ENCODE results near the gene PRKCA. TPM values are rescaled to one million over a fixed set of nuclear protein-coding genes. Genes with fewer than 3 reads are reported as not detected.
A peak's percentile ranks its signal among the peaks of the same experiment; 100 is the strongest.

PRKCA gene
- total and polyA plus RNA-seq, 3 experiments from 2014 or later: 1.8 to 74.1 (median 73.9) TPM

DNA sequence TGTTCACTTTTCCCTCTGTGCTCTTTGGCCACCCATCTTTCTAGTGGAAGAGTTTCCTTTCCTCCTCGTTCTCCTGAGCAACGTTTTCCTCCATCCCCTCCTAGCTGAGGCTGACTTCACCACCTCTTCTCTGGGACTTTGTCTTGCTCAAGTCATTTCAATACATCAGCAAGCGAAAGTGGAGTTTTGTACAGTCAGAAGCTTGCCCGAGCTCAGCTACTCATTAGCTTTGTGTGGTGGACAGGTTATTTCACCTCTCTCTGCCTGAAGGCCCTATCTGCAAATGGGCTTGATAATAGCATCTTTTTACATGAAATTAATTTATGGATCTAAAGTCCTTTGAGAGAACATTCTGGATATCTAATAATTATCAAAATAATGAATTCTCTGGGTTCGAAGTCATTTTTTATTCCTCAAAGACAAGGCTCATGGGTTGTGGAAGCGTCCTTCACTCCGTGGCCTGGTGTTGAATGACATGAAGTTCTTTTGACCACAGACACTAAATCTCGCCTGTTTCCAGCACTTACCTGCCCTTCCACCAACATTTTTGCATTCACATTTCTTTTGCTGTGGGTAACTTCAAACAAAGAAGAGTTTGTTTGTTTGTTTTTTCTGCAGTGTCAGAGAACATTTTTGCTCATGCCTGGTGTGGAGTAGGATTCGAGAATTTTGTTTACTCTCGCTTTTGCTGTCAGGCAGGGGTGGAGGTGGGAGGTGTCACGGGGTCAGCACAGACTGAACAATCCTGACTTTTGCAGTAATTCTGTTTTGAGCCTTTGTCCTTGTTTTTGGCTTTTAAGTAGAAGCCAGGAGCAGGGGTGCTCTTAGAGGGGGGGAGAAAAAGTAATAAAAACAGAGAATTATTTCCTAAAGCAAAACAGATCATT lies 377.5 kb downstream of the PRKCA start:
- Mint-ChIP-seq H3K9me3 (peaks cover 0 to 2% (median 0%) of the 10 kb centered on the region in 5 donors), H3K27ac (peak overlapping the region in 6 of 8 donors; percentile 15 to 74 (median 54)), H3K27me3 (no peaks in the 10 kb centered on the region), H3K4me1 (peaks cover 5 to 32% (median 22%) of the 10 kb centered on the region in 3 donors), H3K36me3 (peaks cover 0 to 15% (median 8%) of the 10 kb centered on the region in 3 donors), H3K4me3 (peak overlapping the region in 2 of 7 donors; percentile 6 to 32)
- no peaks in the 10 kb centered on the region for H3K27me3 ChIP-seq (ENCODE audit: insufficient read depth, low read length, poor library complexity, severe bottlenecking)
- H3K4me1 ChIP-seq (ENCODE audit: insufficient read depth, low read length): peaks cover 2% of the 10 kb centered on the region
- H3K36me3 ChIP-seq (ENCODE audit: insufficient read depth, low read length): no peaks in the 10 kb centered on the region
- no peak overlapping the region for H3K27ac ChIP-seq (ENCODE audit: low read depth, low read length)
- H3K9me3 ChIP-seq (ENCODE audit: low read length): no peaks in the 10 kb centered on the region
- DNase-seq: no peak
- ChIA-PET CTCF (interaction anchor here (1.2 kb wide), 1 partner anchor 57 kb away, joined by 3 read pairs; no protein-coding TSS in a partner anchor), POLR2A (no interaction called here)
- H3K4me3 ChIP-seq (ENCODE audit: low read length): no peak overlapping the region

DNA sequence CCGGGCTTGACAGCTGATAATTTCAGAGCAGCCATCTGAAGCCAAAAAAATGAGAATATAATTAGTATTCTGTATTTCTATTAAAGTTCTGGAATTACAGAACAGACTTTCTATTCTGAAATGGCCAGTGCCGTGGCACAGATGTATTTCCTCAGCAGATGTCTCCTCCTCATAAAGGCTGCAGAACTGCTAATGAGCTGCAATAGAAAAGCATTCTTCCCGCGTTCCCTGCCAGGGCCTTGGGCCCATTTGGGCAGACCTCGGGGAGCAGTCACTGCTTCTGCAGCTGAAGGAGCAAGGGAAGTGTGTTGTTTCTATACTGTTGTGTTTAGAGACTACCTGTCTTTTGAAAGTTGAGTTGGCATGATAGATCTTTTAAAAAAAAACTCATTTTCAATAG lies 379.9 kb downstream of the PRKCA start:
- Histone ChIP-seq H3K27ac (ENCODE audit: low read depth, low read length) (no peak overlapping the region), H3K4me1 (ENCODE audit: insufficient read depth, low read length) (no peaks in the 10 kb centered on the region), H3K27me3 (ENCODE audit: insufficient read depth, low read length, poor library complexity, severe bottlenecking) (no peaks in the 10 kb centered on the region), H3K9me3 (ENCODE audit: low read length) (no peaks in the 10 kb centered on the region), H3K4me3 (ENCODE audit: low read length) (no peak overlapping the region), H3K36me3 (ENCODE audit: insufficient read depth, low read length) (peaks cover 4% of the 10 kb centered on the region)
- Mint-ChIP-seq H3K4me3 (no peak overlapping the region), H3K4me1 (peaks cover 5 to 26% (median 18%) of the 10 kb centered on the region in 3 donors), H3K9me3 (peaks cover 0 to 2% (median 0%) of the 10 kb centered on the region in 5 donors), H3K36me3 (peaks cover 4 to 14% (median 12%) of the 10 kb centered on the region in 3 donors), H3K27me3 (no peaks in the 10 kb centered on the region), H3K27ac (peak overlapping the region in 1 of 8 donors; percentile 26)
- CTCF ChIA-PET: no interaction called here
- POLR2A ChIA-PET: no interaction called here
- DNase-seq: no peak

DNA sequence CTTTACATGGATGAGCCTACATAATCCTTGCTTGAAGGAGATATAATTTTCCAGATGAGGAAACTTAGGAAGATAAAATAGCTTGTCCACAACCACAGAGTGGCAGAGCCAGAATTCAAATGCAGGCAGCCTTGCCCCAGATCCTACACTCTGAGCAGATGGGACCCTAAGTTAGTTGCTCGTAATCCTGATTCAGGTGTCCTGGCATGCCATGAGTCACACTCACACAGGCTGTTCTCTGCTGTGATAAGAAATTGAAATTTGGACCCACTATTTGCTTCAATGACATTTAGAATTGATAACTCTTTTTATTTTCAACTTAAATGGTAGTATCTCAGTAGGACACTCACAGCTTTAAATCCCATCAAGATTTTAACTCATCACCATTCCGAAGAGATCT lies 381.8 kb downstream of the PRKCA start:
- DNase-seq: no peak
- H3K9me3 Mint-ChIP-seq: no peaks in the 10 kb centered on the region
- CTCF ChIA-PET: no interaction called here
- POLR2A ChIA-PET: no interaction called here
- Histone ChIP-seq H3K4me1 (ENCODE audit: insufficient read depth, low read length) (no peaks in the 10 kb centered on the region), H3K27me3 (ENCODE audit: insufficient read depth, low read length, poor library complexity, severe bottlenecking) (no peaks in the 10 kb centered on the region), H3K27ac (ENCODE audit: low read depth, low read length) (no peak overlapping the region), H3K9me3 (ENCODE audit: low read length) (no peaks in the 10 kb centered on the region), H3K36me3 (ENCODE audit: insufficient read depth, low read length) (peaks cover 20% of the 10 kb centered on the region), H3K4me3 (ENCODE audit: low read length) (no peak overlapping the region)
- H3K27me3 Mint-ChIP-seq: no peaks in the 10 kb centered on the region
- H3K27ac Mint-ChIP-seq: no peak overlapping the region
- H3K4me1 Mint-ChIP-seq: peaks cover 0 to 10% (median 5%) of the 10 kb centered on the region in 3 donors
- peaks cover 9 to 20% (median 19%) of the 10 kb centered on the region in 3 donors for H3K36me3 Mint-ChIP-seq
- H3K4me3 Mint-ChIP-seq: no peak overlapping the region

DNA sequence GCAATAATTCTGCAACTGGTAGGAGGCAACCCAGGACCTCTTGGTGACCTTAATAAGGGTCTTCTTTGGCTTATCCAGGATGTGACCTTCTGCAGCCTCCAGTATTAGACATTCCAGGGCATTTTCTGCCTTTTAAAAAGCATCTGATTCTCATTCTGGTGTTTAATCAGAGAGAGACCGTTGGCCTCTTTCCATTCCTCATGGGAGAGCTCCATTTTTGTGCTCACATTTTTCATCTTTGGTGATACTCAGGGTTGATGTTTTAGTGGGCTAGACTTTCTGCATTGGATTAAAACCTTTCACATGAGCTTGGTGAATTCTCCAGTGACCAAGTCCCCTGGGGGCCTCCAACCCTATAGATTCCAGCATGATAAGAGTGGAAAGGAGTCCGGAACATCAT lies 382.3 kb downstream of the PRKCA start:
- Histone ChIP-seq H3K4me3 (ENCODE audit: low read length) (no peak overlapping the region), H3K4me1 (ENCODE audit: insufficient read depth, low read length) (no peaks in the 10 kb centered on the region), H3K36me3 (ENCODE audit: insufficient read depth, low read length) (peaks cover 25% of the 10 kb centered on the region), H3K9me3 (ENCODE audit: low read length) (no peaks in the 10 kb centered on the region), H3K27ac (ENCODE audit: low read depth, low read length) (no peak overlapping the region), H3K27me3 (ENCODE audit: insufficient read depth, low read length, poor library complexity, severe bottlenecking) (no peaks in the 10 kb centered on the region)
- H3K36me3 Mint-ChIP-seq: peaks cover 14 to 25% (median 22%) of the 10 kb centered on the region in 3 donors
- DNase-seq: no peak
- H3K4me1 Mint-ChIP-seq: peaks cover 0 to 9% (median 1%) of the 10 kb centered on the region in 3 donors
- no peak overlapping the region for H3K4me3 Mint-ChIP-seq
- H3K9me3 Mint-ChIP-seq: no peaks in the 10 kb centered on the region
- CTCF ChIA-PET: no interaction called here
- H3K27ac Mint-ChIP-seq: no peak overlapping the region
- POLR2A ChIA-PET: no interaction called here
- H3K27me3 Mint-ChIP-seq: no peaks in the 10 kb centered on the region

DNA sequence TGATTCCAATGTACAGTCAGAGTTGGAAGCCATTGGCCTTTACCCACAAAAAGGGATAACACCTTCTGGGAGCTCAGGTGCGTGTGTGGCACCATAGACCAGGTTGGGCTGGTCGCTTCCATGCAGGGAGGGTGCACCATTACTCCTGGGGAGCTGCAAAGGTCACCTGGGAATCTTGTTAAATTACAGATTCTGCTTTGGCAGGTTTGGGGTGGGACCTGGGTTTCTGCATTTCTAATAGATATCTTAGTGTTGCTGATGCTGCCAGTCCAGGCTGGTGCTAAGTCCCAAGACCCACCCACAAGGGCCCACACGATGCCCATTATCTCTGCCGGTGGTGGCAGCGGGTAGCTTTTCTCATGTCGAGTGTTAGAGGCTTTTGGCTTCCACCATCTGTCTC lies 384.2 kb downstream of the PRKCA start:
- CTCF ChIA-PET: no interaction called here
- peaks cover 35% of the 10 kb centered on the region for H3K36me3 ChIP-seq (ENCODE audit: insufficient read depth, low read length)

DNA sequence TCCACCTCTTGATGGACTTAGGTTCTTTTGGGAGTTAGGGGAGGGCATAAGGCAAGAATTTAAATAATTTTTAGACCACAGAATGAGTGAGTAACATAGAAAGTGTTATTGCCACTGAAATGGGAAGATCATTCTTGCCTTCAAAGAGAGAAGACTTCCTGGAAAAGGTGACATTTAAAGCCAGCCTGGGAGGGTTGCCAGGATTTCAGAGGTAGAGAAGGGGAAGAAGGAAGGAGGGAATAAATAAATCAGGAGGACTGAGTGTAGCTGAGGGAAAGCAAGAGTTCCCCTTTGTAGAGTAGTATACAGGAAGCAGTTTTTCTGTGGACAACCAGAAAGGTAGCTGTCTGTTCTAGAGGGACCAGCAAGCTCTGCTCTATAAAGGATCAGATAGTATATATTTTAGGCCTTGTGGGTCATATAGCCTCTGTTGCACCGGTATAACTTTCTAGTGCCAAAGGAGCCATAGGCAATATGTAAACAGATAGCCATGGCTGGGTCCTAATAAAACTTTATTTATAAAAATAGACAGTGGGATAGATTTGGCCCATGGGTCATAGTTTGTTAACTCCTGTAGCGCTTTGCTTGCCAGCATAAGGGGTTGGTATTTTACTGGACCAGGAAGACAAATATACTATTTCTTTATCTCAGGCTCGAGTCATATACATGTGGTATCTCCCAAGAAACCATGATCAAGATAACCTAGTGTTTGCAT lies 385.3 kb downstream of the PRKCA start:
- no peak overlapping the region for H3K4me3 Mint-ChIP-seq

More for the DNA sequence above, 384.2 kb downstream of the PRKCA start:
- H3K27me3 ChIP-seq (ENCODE audit: insufficient read depth, low read length, poor library complexity, severe bottlenecking): no peaks in the 10 kb centered on the region
- Mint-ChIP-seq H3K27ac (peak overlapping the region in 1 of 8 donors; percentile 56), H3K36me3 (peaks cover 21 to 39% (median 26%) of the 10 kb centered on the region in 3 donors), H3K4me3 (no peak overlapping the region), H3K9me3 (no peaks in the 10 kb centered on the region), H3K27me3 (no peaks in the 10 kb centered on the region), H3K4me1 (peaks cover 9 to 18% (median 15%) of the 10 kb centered on the region in 3 donors)
- no peak overlapping the region for H3K27ac ChIP-seq (ENCODE audit: low read depth, low read length)
- no peak overlapping the region for H3K4me3 ChIP-seq (ENCODE audit: low read length)
- no peaks in the 10 kb centered on the region for H3K4me1 ChIP-seq (ENCODE audit: insufficient read depth, low read length)
- no peaks in the 10 kb centered on the region for H3K9me3 ChIP-seq (ENCODE audit: low read length)
- DNase-seq: no peak
- POLR2A ChIA-PET: no interaction called here

DNA sequence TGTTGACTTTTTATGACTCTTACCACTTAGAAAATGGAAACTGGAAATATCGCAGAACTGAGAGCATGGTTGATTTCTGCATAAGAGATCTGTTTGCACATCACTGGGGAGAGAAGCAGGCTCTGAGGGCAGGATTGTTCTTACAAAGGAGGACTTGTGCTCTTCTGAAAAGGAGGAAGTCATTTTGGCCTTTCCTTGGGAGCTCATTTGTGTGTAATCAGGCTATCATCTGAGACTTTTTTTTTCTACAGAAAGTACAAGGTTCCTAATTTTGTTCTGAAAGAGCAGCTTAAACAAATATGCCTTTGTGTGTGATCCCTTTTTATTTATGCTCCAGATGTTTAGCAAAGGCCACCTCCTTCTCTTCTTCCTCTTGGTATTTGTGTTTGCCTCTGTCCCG lies 386.8 kb downstream of the PRKCA start:
- H3K4me1 Mint-ChIP-seq: peaks cover 19 to 29% (median 21%) of the 10 kb centered on the region in 3 donors

More for the DNA sequence above, 385.3 kb downstream of the PRKCA start:
- H3K4me3 ChIP-seq (ENCODE audit: low read length): no peak overlapping the region
- no peaks in the 10 kb centered on the region for H3K4me1 ChIP-seq (ENCODE audit: insufficient read depth, low read length)
- H3K27me3 Mint-ChIP-seq: no peaks in the 10 kb centered on the region
- no peaks in the 10 kb centered on the region for H3K9me3 Mint-ChIP-seq
- no peaks in the 10 kb centered on the region for H3K27me3 ChIP-seq (ENCODE audit: insufficient read depth, low read length, poor library complexity, severe bottlenecking)
- POLR2A ChIA-PET: no interaction called here
- peaks cover 43% of the 10 kb centered on the region for H3K36me3 ChIP-seq (ENCODE audit: insufficient read depth, low read length)
- CTCF ChIA-PET: no interaction called here
- H3K27ac ChIP-seq (ENCODE audit: low read depth, low read length): no peak overlapping the region
- no peaks in the 10 kb centered on the region for H3K9me3 ChIP-seq (ENCODE audit: low read length)
- H3K27ac Mint-ChIP-seq: peak overlapping the region in 3 of 8 donors; percentile 24 to 74 (median 66)
- no peak for DNase-seq
- peaks cover 28 to 50% (median 28%) of the 10 kb centered on the region in 3 donors for H3K36me3 Mint-ChIP-seq
- H3K4me1 Mint-ChIP-seq: peaks cover 18 to 29% (median 21%) of the 10 kb centered on the region in 3 donors

DNA sequence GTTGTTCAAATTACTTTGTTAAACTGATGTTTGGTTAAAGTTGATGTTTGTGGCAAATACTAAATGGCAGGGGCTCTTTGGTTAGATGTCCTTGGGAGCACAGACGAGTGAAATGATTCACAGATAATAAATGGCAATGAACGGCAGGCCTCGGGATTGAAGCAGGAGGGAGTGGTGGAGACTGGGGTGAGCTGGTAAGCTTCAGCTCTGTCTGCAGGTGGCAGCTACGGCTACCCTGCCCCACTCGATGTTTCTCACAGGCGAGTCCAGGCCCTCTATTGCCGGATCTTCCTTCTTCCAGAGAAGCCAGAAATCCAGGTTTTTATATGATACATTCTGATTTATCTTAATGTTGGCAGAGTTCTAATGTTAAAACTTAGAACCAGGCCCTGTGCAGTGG lies 387.8 kb downstream of the PRKCA start:
- POLR2A ChIA-PET: interaction anchor here (0.6 kb wide), 1 partner anchor 440 kb away, joined by 8 read pairs; no protein-coding TSS in a partner anchor
- peak overlapping the region in 1 of 7 donors; percentile 14 for H3K4me3 Mint-ChIP-seq
- H3K27ac Mint-ChIP-seq: peak overlapping the region in 7 of 8 donors; percentile 15 to 95 (median 82)
- peaks cover 19 to 29% (median 21%) of the 10 kb centered on the region in 3 donors for H3K4me1 Mint-ChIP-seq
- no peak for DNase-seq
- H3K9me3 Mint-ChIP-seq: no peaks in the 10 kb centered on the region
- H3K4me1 ChIP-seq (ENCODE audit: insufficient read depth, low read length): no peaks in the 10 kb centered on the region
- H3K27ac ChIP-seq (ENCODE audit: low read depth, low read length): no peak overlapping the region
- no peaks in the 10 kb centered on the region for H3K27me3 Mint-ChIP-seq
- H3K36me3 Mint-ChIP-seq: peaks cover 29 to 65% (median 31%) of the 10 kb centered on the region in 3 donors
- peaks cover 47% of the 10 kb centered on the region for H3K36me3 ChIP-seq (ENCODE audit: insufficient read depth, low read length)
- no peak overlapping the region for H3K4me3 ChIP-seq (ENCODE audit: low read length)
- CTCF ChIA-PET: no interaction called here
- no peaks in the 10 kb centered on the region for H3K9me3 ChIP-seq (ENCODE audit: low read length)
- H3K27me3 ChIP-seq (ENCODE audit: insufficient read depth, low read length, poor library complexity, severe bottlenecking): no peaks in the 10 kb centered on the region

More for the DNA sequence above, 386.8 kb downstream of the PRKCA start:
- DNase-seq: no peak
- no peak overlapping the region for H3K4me3 ChIP-seq (ENCODE audit: low read length)
- Mint-ChIP-seq H3K4me3 (no peak overlapping the region), H3K27me3 (no peaks in the 10 kb centered on the region), H3K9me3 (no peaks in the 10 kb centered on the region), H3K36me3 (peaks cover 26 to 57% (median 29%) of the 10 kb centered on the region in 3 donors), H3K27ac (peak overlapping the region in 5 of 8 donors; percentile 44 to 89 (median 66))
- CTCF ChIA-PET: no interaction called here
- peaks cover 47% of the 10 kb centered on the region for H3K36me3 ChIP-seq (ENCODE audit: insufficient read depth, low read length)
- no peaks in the 10 kb centered on the region for H3K27me3 ChIP-seq (ENCODE audit: insufficient read depth, low read length, poor library complexity, severe bottlenecking)
- POLR2A ChIA-PET: no interaction called here
- no peaks in the 10 kb centered on the region for H3K4me1 ChIP-seq (ENCODE audit: insufficient read depth, low read length)
- H3K27ac ChIP-seq (ENCODE audit: low read depth, low read length): no peak overlapping the region
- H3K9me3 ChIP-seq (ENCODE audit: low read length): no peaks in the 10 kb centered on the region

Data from CD8-positive, alpha-beta memory T cell (primary cell).